ENCODE results near the gene PIGM.

PIGM gene

GRCh38 chr1:160068225-160068624 is 36.4 kb upstream of the PIGM start:
- TF ChIP-seq, protein P1, sequence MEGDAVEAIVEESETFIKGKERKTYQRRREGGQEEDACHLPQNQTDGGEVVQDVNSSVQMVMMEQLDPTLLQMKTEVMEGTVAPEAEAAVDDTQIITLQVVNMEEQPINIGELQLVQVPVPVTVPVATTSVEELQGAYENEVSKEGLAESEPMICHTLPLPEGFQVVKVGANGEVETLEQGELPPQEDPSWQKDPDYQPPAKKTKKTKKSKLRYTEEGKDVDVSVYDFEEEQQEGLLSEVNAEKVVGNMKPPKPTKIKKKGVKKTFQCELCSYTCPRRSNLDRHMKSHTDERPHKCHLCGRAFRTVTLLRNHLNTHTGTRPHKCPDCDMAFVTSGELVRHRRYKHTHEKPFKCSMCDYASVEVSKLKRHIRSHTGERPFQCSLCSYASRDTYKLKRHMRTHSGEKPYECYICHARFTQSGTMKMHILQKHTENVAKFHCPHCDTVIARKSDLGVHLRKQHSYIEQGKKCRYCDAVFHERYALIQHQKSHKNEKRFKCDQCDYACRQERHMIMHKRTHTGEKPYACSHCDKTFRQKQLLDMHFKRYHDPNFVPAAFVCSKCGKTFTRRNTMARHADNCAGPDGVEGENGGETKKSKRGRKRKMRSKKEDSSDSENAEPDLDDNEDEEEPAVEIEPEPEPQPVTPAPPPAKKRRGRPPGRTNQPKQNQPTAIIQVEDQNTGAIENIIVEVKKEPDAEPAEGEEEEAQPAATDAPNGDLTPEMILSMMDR (IDR thresholded peaks at IDR 0.05) = no peak
- H3K79me2 ChIP-seq = no peaks in the 10 kb centered on the region
- no peak overlapping the region for H2AFZ ChIP-seq
- H3K9me3 ChIP-seq (ENCODE audit: control insufficient read depth, low read length) = no peaks in the 10 kb centered on the region
- H3K36me3 ChIP-seq (ENCODE audit: control insufficient read depth, insufficient read depth, low read length) = no peaks in the 10 kb centered on the region
- no peak overlapping the region for H3K4me3 ChIP-seq (ENCODE audit: low read depth, low read length)
- H3K4me1 ChIP-seq = no peaks in the 10 kb centered on the region
- H3K9ac ChIP-seq = no peak overlapping the region
- no peaks in the 10 kb centered on the region for H3K27me3 ChIP-seq (ENCODE audit: control insufficient read depth, insufficient read depth, low read length)
- no peak overlapping the region for H3K4me2 ChIP-seq (ENCODE audit: low read length)
- H3K27ac ChIP-seq = no peak overlapping the region

- no peaks in the 10 kb centered on the region for H3K9me3 ChIP-seq (ENCODE audit: control insufficient read depth, low read length)
- H3K4me2 ChIP-seq (ENCODE audit: low read length) = no peak overlapping the region
- no peaks in the 10 kb centered on the region for H3K27me3 ChIP-seq (ENCODE audit: control insufficient read depth, insufficient read depth, low read length)
- H3K27ac ChIP-seq = no peak overlapping the region
- H3K4me3 ChIP-seq (ENCODE audit: low read depth, low read length) = no peak overlapping the region
- no peak overlapping the region for H3K9ac ChIP-seq
- H2AFZ ChIP-seq = peak overlapping the region; percentile 8
- no peaks in the 10 kb centered on the region for H3K79me2 ChIP-seq
- H3K4me1 ChIP-seq = no peaks in the 10 kb centered on the region
- TF ChIP-seq, protein P1 (IDR thresholded peaks at IDR 0.05) = no peak
- H3K36me3 ChIP-seq (ENCODE audit: control insufficient read depth, insufficient read depth, low read length) = no peaks in the 10 kb centered on the region
Observed at GRCh38 chr1:160066829-160067745, 35.3 kb upstream of the PIGM start.

DNA sequence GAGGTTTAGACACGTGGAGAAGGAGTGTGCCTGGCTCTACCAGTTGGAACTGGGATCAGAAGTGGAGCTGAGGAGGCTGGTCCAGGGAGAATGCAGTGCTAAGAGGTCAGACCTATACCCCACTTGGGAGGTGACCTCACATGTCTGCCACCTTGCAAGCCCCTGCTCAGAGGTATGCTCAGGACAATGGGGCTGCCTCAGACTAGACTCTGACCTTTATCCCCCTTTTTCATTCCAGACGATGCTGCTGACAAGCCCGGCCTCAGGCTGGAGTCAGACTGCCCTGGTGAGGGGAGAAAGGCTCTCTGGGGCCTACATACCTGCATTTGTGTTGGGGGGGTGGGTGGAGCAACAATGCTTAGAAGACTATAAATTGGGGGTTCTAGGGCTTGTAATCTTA is 33.0 kb upstream of the PIGM start:
- H3K79me2 ChIP-seq = no peaks in the 10 kb centered on the region
- no peaks in the 10 kb centered on the region for H3K27me3 ChIP-seq (ENCODE audit: control insufficient read depth, insufficient read depth, low read length)
- TF ChIP-seq, protein P1 (IDR thresholded peaks at IDR 0.05) = no peak
- H3K27ac ChIP-seq = no peak overlapping the region
- no peak overlapping the region for H3K9ac ChIP-seq
- no peaks in the 10 kb centered on the region for H3K9me3 ChIP-seq (ENCODE audit: control insufficient read depth, low read length)
- no peak overlapping the region for H3K4me3 ChIP-seq (ENCODE audit: low read depth, low read length)
- no peaks in the 10 kb centered on the region for H3K4me1 ChIP-seq
- no peak overlapping the region for H3K4me2 ChIP-seq (ENCODE audit: low read length)
- no peak overlapping the region for H2AFZ ChIP-seq
- H3K36me3 ChIP-seq (ENCODE audit: control insufficient read depth, insufficient read depth, low read length) = no peaks in the 10 kb centered on the region

DNA sequence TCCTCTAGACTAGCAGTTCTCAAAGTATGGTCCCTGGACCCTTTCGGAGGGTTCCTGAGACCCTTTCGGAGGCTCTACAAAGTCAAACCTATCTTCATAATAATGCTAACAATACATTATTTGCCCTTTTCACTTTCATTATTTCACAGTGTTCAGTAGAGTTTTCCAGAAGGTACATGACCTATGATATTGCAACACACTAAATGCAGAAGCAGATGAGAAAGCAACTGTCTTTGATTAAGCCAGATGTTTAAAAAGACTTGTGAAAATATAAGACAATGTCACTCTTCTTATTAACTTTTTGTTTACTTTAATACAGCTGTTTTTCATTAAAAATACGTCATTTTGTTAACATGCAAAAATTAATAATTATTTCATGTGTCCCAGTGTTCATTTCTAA is 32.4 kb upstream of the PIGM start:
- Histone ChIP-seq H3K27ac (no peak overlapping the region), H3K79me2 (no peaks in the 10 kb centered on the region), H3K9ac (no peak overlapping the region), H3K4me1 (no peaks in the 10 kb centered on the region), H3K27me3 (ENCODE audit: control insufficient read depth, insufficient read depth, low read length) (no peaks in the 10 kb centered on the region), H2AFZ (no peak overlapping the region), H3K36me3 (ENCODE audit: control insufficient read depth, insufficient read depth, low read length) (no peaks in the 10 kb centered on the region), H3K4me3 (ENCODE audit: low read depth, low read length) (no peak overlapping the region), H3K4me2 (ENCODE audit: low read length) (no peak overlapping the region), H3K9me3 (ENCODE audit: control insufficient read depth, low read length) (no peaks in the 10 kb centered on the region)
- TF ChIP-seq, protein P1 (IDR thresholded peaks at IDR 0.05) = no peak

- Histone ChIP-seq H3K9ac (no peak overlapping the region), H3K79me2 (no peaks in the 10 kb centered on the region), H3K9me3 (ENCODE audit: control insufficient read depth, low read length) (no peaks in the 10 kb centered on the region), H3K4me2 (ENCODE audit: low read length) (no peak overlapping the region), H2AFZ (no peak overlapping the region), H3K27me3 (ENCODE audit: control insufficient read depth, insufficient read depth, low read length) (no peaks in the 10 kb centered on the region), H3K4me1 (no peaks in the 10 kb centered on the region), H3K36me3 (ENCODE audit: control insufficient read depth, insufficient read depth, low read length) (no peaks in the 10 kb centered on the region), H3K4me3 (ENCODE audit: low read depth, low read length) (no peak overlapping the region), H3K27ac (no peak overlapping the region)
- TF ChIP-seq, protein P1 (IDR thresholded peaks at IDR 0.05) = no peak
Observed at GRCh38 chr1:160063176-160063575, 31.4 kb upstream of the PIGM start.

Data from parathyroid adenoma (tissue), 2 donors.